GM18868 (cell line): ENCODE data around the gene MAP3K21.

ENCODE experiments used
- ATAC-seq: cut with Tn5 transposase; IDR thresholded peaks from one replicate; pipeline ENCODE4 v1.9.1; 2021; ENCODE audit warnings: mild to moderate bottlenecking, moderate library complexity; ENCODE audit not compliant: unreplicated experiment

The MAP3K21 gene

DNA sequence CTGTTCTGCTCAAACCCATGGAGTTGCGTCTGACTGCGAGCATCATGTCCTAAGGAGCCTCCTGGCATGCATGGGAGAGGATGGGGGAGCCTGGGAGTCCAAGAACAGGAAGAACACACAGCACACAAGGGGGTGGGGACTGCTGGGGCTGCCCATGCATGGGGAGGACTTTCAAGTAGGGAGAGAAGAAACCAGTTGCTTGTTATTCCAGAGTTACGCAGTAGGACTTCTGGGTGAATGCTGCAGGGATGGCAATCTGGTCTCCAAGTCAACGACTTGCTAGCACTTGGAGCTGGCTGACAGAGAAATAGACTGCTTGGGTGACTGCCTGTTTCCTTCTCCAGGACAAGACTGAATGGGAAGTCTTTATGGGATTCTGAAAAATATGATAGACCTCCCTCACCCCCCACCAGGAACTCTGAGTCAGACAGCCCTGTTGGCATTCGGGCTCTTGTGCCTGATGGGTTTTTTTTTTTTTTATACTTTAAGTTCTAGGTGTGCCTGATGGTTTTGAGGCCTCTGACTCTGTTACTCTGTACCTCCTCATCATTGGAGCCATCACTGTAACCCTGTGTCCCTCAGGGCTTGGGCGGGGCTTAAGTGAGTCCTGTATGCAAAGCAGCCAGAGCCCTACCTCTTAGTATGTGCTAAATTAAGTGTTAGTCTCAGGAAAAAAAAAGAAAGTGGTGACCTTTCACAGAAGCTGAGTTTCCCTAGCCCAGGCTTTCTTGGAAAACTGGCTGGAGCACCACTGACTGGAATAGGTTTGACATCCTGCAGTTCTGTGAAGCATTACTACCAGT, 30.3 kb downstream of the MAP3K21 start:
- ATAC-seq: no peak

DNA sequence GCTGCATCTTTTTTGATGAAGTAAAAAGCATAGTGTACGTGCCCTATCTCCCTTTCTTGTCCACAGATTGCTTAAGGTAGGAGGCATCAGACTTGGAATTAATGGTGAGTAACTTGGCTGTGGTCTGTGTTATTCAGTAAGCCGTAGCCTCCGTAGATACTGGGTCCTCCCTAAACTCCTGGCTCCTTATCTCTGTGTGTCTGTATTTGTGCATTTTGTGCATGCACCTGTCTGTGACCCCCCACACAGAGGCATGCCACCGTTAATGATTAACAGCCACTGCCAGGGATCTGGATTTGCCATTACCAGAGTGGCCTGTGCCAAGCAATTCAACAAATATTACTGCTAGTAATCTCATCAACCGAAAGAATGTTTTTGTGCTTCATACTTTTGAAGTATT, 31.9 kb downstream of the MAP3K21 start:
- no peak for ATAC-seq

DNA sequence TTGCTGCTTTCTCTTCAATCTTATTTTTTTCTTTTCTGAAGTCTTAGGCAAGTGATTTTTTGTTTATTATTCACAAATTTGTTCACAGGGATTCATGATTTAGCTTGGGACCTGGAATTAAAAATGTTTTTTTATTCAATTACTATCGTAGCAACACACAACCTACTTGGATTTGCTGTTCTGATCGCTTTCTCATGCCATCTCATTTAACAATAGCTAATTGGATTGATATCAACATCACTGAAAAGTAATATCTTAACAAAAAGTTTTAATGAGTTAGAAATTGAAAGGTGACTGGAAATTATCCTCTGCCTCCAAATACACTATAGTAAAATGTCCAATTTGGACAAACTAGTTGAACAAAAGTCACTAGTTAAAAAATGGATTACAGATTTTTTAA, 32.4 kb downstream of the MAP3K21 start:
- no peak for ATAC-seq

DNA sequence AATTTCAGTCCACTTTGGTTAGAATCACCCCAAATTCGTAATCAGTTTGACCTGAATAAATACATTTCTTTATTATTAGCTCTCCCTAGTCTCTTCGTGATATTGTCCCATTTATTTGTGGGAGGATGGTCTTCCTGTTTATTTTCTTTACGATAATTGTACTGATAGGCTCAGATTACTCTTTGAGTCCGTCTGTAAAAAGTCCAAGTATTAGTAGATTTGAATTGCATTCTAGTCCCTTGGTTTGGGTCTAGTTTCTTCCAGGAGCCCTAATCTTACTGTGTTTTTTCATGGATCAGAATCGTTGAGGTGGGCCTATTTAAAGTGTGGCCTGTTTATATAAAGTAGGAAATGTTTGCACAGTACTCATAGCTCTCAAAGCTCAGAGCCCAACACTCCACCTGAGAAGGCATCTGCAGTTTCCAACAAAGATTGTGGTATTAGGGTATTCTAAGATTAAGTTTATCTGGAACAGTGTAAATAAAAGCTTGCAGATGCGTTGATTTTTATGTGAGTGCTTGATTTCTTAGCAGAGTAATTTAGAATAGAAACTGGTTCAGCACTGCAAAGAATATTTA, 33.1 kb downstream of the MAP3K21 start:
- ATAC-seq: no peak

DNA sequence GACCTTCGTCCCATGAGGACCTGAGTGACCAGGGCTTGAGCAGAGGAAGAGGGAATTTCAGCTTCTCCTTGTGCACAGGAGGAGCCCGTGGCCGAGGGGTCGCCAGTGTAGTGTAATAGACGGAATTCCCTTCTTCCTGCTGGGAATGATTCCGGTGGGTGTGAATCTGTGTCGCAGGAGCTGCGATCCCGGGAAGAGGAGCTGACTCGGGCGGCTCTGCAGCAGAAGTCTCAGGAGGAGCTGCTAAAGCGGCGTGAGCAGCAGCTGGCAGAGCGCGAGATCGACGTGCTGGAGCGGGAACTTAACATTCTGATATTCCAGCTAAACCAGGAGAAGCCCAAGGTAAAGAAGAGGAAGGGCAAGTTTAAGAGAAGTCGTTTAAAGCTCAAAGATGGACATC, 34.4 kb downstream of the MAP3K21 start:
- no peak for ATAC-seq

DNA sequence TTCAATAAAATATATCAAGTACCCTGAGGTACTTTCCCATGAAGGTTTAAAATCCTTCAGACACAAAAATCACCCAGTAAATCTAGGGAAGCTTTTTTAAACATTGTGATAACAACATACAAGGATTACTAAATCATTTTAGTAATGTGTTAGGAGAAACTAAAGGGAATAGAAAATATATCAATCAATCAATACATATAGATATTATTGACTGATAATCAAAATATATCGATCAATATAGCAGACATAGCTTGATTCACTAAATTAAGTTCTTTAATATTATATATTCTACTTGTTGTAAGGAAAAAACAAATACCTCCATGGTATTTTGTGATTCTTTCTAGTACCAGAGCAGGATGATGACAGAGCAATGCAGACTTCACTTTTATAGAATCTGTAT, 35.2 kb downstream of the MAP3K21 start:
- ATAC-seq: no peak

DNA sequence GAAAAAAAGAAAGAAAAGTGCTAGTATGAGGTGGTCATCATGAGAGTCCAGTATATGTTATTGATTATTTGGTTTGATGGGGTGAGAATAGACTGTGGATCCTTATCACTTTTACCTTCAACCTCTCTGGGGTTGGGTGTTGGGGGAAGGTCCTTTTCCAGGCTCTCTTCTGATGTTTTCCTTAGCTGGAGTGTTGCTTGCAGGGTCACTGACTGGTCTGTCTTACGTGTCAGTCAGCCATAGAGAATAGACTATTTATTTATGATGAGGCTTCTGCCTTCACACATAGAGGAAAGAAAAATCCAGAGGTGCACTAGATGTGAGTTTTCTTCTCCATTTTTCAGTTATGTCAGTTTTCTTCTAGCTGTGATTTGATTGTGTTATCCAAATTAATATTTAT, 36.5 kb downstream of the MAP3K21 start:
- no peak for ATAC-seq

DNA sequence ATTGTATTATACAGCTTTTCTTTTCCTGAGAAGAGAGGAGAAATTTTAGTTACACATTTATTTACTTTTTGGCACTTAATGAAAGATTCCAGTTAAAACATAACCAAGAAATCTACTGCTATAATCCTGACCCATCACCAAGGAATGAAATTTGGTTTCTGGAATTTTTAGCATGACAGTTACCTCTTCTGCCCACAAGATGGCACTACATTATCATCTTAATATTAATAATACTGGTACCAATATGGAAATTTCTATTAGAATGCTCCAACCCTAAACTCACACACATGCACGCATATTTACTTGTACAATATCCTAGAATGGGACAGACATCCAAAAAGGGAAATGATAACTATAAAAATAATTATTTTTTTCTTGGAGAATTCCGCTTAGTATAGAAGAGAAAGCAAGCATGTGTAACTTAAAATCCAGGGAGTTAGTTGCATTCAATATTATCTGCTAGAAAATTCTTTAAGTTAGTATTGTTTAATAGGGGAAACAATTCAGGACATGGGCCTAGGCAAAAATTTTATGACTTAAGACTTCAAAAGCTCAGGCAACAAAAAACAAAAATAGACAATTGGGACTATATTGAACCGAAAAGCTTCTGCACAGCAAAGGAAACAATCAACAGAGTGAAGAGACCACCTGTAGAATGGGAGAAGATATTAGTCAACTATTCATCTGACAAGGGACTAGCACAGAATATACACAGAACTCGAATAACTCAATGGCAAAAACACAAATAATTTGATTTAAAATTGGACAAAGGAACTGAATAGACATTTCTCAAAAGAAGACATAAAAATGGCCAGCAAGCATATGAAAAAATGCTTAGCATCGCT, 37.4 kb downstream of the MAP3K21 start:
- ATAC-seq: no peak

DNA sequence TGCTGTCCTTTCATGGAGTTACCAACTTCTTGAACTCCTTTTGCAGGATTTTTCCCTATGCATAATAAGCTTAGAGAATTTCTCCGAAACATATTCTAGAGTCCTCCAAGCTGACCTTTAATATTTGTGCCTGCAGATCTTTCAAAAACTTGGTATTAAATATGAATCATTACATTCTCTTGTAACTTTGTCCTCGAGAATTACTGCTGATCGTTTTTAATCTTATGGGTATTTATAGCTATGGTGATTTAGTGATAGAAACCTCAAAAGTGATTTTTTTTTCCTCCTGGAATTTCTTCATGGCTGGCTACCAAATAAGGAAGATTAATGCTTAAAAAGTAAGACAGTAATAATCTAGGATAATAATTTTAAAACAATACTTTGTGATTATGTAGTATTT, 39.1 kb downstream of the MAP3K21 start:
- no peak for ATAC-seq

DNA sequence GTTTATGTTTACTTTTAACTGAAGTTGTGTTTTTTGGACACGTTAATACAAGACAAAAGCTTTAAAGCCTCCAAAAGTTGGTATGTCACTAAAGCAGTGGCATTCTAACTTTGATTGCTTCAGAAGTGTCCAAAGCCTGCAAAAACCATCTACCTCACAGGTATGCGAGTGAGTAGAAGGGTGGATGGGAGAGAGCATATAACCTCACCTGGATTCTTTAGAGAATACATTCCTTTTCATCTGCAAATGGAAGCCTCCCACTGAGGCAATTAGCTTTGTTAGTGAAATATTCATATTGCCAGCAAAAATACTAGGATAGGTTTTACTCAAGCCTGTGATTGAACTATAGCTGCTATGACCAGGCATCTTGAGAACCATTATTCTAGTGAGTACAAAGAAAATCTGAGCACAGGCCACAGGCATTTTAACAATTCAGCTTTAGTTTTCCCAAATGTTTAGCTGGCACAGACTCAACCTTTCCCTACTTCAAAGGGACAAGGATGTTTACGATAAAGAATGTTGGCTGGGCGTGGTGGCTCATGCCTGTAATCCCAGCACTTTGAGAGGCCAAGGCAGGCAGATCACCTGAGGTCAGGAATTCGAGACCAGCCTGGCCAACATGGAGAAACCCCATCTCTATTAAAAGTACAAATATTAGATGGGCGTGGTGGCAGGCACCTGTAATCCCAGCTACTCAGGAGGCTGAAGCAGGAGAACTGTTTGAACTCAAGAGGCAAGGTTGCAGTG, 39.7 kb downstream of the MAP3K21 start:
- no peak for ATAC-seq

DNA sequence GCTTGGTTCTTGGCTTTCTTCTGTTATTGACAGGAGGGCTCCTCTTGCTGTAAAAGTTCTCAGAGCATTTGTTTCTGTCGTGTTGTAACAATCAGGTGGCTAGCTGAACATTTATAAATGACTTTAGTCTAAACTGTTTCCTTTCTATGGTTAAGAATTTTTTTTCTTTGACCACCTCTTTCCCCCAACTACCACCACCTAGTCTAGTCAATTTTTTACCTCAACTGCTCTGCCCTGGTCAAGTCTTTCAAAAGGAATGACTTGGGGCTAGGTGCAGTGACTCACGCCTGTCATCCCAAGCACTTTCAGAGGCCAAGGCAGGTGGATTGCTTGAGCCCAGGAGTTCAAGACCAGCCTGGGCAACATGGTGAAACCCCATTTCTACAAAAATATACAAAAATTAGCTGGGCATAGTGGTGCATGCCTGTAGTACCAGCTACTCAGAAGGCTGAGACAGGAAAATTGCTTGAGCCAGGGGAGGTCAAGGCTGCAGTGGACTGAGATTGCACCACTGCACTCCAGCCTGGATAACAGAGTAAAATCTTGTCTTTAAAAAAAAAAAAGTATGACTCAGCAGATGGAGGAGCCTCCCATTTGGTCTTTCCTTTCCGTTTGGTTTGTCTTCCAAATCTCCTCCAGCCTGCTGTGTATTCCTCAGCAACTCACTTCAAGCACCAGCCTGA, 40.7 kb downstream of the MAP3K21 start:
- no peak for ATAC-seq

DNA sequence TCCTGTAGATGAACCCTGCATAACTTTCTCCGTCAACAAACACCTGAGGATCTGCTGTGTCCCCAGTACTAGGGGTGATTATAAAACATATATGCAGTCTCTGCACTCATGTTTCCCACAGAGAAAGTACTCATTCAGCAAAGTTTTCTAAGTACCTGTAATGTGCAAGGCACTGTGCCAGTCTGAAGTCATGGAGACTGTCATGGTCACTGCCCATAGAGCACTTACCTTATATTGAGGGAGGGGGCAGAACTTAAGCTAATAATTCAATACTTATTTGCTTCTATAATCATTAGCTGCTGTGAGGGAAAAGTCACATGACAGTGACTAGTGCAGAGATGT, 41.2 kb downstream of the MAP3K21 start:
- ATAC-seq: no peak

DNA sequence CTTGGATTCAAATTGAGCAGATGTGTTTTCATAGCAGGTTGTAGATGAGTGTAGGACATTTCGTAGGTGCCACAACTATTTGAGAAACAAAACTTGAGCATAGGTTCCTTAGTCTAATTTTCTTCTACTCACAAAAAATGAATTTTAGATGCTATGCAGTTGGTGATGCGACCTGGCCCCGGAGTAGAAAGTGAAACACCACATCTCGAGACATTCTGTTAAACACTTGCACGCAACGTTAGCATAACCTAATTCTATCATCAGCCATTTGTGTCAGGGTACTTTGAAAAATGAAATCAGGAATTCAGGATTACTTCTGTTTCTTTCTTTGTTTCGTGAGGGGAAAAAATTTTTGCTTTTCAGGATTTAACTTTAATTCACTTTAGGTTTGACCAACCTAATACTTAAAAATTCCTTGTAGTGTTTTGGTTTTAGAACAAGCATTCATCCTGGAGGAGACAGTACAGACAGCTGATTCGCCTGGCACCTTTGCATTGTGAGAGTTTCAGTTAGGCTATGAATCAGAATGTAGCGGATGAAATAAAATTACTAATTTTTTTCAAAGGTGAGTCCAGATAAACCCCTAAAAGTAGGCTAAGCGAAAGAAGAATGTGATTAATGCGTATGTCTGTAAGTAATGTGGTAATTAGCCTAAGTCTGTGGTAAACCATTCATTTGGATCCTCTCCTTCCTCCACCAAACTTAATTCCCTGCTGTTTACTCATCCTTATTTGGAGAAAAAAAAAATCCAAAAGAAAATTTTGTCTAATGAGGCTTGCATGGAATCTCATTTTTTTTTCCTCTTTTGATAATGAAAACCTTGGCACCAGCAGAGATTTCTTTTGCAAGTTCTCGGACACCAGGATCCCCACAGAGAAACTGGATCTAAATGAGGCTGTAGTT, 44.9 kb downstream of the MAP3K21 start:
- ATAC-seq: no peak

DNA sequence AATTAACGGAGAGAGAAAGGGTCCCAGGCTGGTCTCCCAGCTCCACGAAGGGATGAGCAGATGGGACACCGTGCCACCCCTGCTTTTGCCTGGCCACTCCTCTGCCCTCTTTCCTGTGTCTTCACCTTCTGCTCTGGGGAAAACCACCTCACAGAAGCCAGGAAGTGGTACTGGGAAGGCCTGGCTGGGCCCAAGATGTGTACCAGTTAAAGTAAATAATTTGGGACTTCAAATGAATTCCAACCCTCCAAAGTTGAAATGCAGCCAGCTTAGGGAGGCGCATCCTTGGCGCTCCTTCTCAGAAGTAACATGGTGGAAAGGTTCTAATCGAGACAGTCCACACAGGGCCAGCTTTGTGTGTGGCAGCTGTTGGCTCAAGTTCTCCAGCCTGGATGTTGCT, 45.7 kb downstream of the MAP3K21 start:
- no peak for ATAC-seq

DNA sequence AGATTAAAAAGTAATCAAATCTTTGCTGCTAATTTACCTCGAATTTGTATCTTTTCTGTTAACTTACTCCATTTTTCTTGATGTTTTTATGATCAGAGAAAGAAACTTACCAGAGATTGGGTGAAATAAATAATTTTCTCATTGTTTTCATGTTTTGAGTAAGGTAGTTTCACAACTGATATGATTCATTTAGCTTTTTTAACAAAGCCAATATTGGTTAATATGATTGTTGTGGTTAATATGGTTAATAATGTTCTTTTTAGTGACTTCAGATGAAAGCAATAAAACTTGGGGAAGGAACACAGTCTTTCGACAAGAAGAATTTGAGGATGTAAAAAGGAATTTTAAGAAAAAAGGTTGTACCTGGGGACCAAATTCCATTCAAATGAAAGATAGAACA, 48.1 kb downstream of the MAP3K21 start:
- ATAC-seq: no peak

DNA sequence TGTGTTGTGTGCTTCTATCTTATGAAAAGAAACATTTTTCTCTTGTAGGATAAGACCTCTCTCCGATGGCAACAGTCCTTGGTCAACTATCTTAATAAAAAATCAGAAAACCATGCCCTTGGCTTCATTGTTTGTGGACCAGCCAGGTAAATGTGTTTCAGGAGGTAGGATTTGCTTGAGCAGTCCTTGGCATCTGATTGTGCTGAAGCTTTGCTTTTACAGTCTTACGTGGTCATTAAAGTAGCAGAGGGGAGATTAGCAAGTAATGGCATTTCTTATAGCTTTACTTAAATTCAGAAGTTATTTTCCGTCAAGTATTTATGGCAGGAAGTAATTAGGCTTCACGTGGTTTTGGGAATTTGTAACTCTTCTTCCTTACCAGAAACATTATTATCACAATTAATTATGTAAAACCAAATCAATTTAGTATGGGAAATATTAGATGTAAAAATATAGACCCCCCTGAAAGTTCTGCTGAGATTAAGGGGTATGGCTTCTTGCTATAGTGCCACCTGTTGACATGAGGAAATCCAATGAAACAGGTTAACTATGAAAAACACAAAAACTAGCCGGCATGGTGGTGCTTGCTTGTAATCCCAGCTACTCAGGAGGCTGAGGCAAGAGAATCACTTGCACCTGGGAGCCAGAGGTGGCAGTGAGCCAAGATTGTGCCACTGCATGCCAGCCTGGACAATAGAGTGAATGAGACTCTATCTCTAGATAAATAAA, 49.0 kb downstream of the MAP3K21 start:
- no peak for ATAC-seq

DNA sequence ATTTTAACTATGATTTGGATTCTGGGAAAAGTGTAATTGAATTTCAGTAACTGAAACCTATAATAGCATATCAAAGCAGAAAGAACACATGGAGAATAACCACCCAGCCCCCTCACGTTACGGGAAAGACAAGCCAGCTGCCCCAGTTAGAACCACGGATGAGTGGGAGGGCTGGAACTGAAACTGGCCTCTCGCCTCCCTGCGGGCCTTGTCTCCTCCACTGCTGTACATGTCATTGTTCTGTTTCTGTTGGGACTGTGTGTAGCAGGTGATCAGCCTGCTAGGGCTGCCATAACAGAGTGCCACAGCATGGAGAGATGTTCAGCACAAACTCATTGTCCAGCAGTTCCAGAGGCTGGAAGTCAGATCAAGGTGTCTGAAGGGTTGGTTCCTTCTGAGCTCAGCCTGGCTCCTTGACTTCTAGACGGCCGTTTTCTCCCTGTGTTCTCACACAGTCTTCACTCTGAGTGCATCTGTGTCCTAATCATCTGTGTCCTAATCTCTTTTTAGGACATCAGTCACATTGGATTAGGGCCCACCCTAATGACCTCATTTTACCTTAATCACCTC, 52.4 kb downstream of the MAP3K21 start:
- no peak for ATAC-seq

DNA sequence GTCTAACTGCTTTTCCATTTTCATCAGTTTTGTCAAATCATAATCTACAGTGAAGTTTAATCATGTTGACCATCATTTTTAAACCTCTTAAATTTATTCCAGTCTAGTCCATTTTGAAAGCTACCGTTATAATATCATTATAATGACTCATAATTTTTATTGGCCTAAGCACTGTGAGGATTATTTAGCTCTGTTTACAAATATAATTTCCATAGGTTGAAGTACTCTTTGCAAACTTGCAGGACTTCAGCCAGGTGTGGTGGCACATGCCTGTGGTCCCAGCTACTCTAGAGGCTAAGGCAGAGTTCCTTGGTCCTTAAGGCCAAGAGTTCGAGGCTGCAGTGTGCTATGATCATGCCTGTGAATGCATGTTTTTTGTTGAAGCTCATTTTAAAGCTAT, 54.3 kb downstream of the MAP3K21 start:
- ATAC-seq: no peak

DNA sequence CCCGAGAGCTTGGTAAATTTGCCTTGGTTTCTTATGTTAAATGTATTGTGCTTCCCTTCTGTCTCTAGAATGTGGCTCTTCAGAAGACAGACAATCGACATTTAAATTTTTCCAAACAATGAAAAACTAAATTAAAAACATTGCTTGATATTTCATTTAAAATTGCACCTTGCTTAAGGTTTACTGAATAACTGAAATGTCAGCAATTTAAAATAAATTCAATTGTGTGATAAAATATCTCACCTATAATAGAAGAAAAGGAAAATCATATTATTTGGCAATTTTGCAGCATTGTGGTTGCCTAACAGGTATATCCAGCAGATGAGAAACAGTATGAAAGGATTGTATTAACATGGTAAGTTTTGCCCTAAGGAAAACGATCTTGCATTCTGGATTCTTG, 56.5 kb downstream of the MAP3K21 start:
- no peak for ATAC-seq
